Cardiac septum (tissue), 1 donor: ENCODE measurements around the gene FOXP1. TPM values are rescaled to one million over a fixed set of nuclear protein-coding genes. Genes with fewer than 3 reads are reported as not detected.
"Not testable (repeated sequence)": the region's sequence is repeated elsewhere in the genome, so short reads cannot be mapped to it uniquely, and the experiment has no call there.

Experiments used
- DNase-seq: peaks from one replicate; pipeline ENCODE4 v3.0.0-alpha.2; 2020; ENCODE audit warnings: low spot score
- intact Hi-C: fragments of 100-400 bp; cut with DNase I; formaldehyde crosslinking; loops from one replicate; pipeline ENCODE4 v1.14.0; 2022
- total RNA-seq: library from RNA; stranded (reverse); fragmentation: NEBNext Ultra II Directional; extraction: Animal tissue kit (Norgen Biotek cat#: 25700); gene quantifications from one replicate; pipeline ENCODE4 v1.2.1, GENCODE V29; 2021
- donor health status: DM: no; HTN: no; CAD: no.

FOXP1 gene
- total RNA-seq, 1 donor from 2014 or later, result 53.2 TPM

DNA sequence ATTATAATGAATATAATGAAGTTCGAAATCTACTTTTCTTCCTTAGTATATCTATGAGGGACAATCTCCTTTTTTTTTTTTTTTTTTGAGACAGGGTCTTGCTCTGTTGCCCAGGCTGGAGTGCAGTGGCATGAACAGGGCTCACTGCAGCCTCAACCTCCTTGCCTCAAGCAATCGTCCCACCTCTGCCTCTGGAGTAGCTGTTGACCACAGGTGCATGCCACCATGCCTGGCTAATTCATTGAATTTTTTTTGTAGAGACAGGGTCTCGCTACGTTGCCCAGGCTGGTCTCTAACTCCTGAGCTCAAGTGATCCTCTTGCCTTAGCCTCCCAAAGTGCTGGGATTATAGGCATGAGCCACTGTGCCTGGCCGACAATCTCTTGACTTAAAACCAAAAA, 607.5 kb downstream of the FOXP1 start:
- intact Hi-C loops, DNase-seq: not testable (repeated sequence)

DNA sequence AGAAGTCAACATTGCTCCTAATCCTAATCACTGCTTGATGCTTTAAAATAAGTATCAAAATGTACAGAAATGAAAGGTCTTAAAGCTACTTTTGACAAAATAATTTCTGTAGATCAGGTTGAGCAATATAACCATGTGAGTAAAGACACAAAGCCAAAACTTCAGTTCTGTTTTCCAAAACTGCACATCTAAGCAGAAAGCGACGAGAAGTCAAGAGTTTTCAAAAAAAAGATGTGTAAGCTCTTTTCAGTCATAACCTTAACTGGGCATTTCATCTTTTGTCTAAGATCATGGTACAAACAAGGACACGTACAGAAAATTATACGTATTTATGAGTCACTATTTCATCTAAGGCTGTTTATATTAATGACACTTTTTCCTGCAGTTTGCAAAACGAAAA, 608.8 kb downstream of the FOXP1 start:
- DNase-seq, result no peak
- intact Hi-C loops, result no loop called here

DNA sequence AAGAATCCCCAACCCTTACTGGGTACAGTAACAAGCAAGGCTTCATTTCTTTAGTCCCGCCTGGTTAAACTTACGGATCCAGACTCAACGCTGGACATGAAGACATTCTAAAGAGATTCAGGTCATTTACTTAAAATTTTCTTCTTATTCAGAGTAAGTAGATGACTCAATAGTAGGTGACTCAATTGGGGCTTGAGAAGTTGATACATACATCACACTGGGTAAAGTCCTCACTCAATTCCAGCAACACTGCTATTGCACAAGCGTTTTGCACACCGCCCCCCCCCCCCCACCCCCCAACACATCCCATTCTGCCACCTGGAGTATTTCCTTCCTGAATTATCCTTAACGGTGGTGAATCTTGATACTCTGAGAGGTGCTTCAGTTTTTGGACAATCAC, 610.0 kb downstream of the FOXP1 start:
- intact Hi-C loops, result no loop called here

DNA sequence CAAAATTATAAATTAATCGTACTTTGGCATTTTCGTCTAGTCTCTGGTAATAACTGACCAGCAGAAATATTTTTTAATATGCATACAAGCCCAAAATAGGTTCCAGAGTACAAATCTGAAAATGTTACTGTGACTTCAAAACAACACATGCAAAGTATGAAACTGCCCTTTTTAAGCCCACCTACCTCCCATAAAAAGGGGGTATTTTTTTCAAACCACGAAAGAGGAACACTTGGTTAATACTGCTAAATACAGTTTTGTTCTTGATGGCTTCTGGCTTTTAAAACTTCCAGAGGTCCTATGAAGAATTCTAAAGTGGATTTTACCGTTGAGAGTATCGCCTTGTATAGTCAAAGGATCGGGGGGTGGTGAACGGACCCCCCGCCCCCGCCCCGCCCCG, 610.7 kb downstream of the FOXP1 start:
- no peak for DNase-seq
- intact Hi-C loops, result no loop called here

More for the DNA sequence above, 610.0 kb downstream of the FOXP1 start:
- DNase-seq, result no peak

DNA sequence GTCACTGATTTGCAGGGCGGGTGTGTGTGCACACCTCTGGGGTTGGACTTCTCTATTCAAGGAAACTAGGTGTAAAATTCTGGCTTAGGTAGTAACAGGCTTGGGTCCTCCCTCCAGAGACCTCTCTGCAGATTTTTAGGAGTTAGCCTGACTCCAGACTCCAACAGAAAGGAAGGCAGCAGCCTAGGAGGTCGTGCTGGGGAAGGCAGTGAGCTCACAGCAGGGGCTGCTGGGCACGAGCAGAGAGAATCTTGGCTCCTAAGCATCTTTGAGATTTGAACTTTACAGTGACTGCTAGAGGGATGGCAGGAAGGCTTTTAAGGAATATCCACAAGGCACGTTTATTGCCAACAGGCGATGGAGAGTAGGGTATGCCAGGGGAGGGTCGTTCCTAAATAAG, 612.6 kb downstream of the FOXP1 start:
- intact Hi-C loops, result no loop called here
- no peak for DNase-seq

DNA sequence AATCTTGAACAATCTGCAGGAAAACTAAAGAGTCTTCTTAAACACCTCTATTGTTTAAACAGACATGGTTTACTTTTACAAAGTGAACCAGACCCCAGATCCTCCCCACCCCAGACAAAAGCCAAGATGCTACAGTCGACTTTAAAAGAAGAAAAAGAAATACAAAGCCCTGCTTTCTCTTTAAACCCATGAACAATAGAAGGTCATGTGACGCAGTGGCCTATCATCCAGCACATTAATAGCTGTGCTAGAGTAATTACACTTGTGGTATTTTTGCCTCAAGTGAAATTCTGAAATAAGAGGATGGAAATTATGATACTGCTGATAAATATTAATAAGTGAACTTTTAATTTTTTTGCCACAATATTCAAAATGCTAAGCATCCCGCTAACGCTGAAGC, 613.4 kb downstream of the FOXP1 start:
- DNase-seq, result no peak

DNA sequence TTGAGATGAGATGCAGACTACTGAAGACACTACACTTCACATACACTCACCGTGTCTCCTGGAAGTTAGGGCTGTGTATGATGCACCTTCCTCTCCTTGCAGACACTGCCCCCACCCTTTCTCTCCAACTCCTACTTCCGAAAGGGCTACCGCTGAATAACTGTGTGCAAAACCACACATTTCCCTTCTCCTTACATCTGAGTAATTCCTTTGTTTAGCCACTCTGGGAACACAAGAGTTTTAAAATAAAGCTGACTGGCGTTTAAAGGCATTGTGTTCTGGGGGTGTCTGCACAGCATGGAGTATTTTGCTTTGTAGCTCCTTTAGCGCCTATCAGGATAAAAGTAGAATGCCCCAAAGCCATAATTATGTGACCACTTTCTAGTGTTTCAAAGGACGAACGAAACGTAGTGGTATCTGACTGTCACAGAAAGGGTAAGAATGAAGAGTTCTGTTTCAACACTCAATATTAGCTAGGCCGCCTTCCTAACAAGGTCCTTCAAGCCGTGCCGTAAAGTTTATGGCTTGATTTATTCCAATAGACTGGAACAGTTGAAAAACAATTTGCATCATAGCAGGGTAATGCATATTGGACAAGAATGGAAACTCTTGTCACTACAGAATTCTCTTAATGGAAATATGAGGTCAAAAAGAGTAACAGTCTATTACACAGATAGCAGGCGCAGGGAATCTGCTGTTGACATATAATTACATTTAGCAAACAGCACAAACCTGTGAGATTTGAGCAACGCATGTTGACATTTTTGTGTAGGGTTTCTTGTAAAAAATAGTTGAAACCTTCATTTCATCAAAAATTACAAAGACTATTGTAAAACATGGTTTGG, 619.9 kb downstream of the FOXP1 start:
- intact Hi-C loops, result no loop called here
- DNase-seq, result no peak

More for the DNA sequence above, 613.4 kb downstream of the FOXP1 start:
- intact Hi-C loops, result no loop called here

DNA sequence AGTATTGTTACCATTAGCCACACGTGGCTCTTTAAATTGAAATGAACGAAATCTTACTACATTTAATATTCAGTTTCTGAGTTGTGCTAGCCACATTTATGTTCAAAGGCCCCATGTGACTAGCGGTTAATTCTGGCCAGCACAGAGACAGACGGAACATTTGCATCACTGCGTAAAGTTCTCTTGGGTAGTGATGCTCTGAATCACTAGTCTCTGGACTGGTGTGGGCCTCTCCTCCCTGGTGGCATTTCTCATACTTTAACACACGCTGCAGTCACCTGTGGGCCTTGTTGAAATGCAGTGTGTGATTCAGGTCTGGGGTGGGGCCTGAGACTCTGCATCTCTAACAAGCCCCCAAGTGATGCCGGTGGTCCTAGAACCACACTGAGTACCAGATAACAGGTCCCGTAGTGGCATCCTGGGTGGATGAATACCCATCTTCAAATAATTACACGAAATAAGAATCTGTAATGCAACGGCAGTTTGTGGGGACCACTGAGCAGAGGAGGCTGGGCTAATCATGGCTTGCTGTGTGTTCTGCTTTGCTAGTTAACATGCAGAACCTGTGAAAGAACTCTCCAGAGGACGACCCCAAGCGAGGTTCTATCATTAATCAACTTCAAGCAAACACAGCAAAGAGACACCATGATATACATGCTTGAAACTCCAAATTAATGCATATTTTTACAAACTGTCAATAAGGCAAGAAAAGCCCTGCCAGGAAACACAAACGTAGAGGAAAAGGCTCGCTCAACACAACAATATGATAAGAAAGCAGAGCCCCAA, 623.8 kb downstream of the FOXP1 start:
- intact Hi-C loops, result loop anchor here (10.0 kb wide), 1 partner anchor 235 kb away; no protein-coding TSS in a partner anchor
- no peak for DNase-seq

DNA sequence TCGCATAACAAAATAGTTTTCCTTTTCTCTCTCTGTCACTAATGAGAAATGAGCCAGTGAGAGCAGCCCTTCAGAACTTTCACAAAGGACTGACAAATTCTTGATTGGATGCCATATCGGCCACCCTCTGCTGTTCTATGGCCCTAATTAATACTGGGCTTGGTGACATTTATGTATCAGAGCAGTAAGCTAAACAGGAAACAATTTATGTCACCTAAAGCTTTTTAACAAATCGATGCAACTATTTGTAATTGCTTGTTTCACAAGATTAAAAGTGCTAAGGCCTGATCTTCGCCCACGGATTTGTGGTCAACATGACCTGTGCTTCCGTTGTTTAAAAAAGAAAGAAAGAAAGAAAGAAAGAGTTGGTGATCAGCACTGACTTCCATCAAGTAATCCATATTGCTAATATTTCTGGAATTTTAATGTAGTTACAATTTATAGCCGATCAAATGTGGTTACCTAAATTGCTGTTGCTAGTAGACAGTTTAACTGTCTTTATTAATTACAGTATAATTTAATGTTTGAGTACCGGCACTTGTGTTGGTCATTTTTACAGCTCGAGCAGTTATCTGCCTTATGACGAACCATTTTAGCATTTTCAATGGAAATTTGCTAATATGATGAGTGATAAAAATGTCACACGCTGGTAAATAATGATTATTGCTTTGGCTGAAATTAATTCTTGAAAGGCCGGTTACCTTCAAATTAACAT, 631.3 kb downstream of the FOXP1 start:
- intact Hi-C loops, result loop anchor here (10.0 kb wide), 1 partner anchor 227 kb away; no protein-coding TSS in a partner anchor
- DNase-seq, result no peak

DNA sequence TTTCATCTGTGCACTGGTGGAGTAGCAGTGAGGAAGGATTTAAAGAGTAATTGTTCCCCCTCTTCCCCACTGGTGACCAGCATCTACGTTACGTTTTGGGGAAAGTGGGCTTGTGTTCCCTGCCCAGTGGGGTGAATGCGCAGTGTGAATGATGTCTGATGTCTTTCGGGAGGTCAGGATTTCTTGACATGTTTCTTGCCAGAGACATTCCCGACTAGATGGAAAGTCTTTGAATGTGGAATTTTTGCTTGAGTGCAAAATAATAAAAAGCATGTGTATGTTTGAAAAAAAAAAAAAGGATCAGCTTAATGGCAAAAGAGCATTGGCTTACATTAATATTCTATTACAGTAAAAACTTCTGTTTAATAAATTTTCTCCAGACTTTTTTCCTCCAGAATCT, 632.2 kb downstream of the FOXP1 start:
- intact Hi-C loops, result loop anchor here (10.0 kb wide), 1 partner anchor 227 kb away; no protein-coding TSS in a partner anchor
- DNase-seq, result no peak

DNA sequence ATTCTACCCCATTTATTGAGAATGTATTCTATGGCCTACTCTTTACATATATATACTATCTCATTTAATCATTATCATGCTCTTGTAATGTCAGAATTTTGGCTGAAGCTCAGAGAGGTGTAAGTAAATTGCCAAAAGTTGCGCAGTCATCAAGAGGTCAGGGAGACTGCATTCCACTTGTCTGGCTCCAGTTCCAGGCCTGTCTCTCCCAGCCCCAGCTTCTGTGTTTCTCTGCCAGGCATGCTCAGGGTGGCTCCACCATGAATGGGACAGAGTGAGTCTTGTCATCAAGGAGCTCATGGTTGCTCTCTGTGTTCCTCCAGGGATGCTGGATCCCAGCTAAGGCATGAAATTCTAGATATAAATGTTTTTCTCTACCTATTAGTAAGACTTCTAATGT, 635.9 kb downstream of the FOXP1 start:
- no peak for DNase-seq
- intact Hi-C loops, result no loop called here

DNA sequence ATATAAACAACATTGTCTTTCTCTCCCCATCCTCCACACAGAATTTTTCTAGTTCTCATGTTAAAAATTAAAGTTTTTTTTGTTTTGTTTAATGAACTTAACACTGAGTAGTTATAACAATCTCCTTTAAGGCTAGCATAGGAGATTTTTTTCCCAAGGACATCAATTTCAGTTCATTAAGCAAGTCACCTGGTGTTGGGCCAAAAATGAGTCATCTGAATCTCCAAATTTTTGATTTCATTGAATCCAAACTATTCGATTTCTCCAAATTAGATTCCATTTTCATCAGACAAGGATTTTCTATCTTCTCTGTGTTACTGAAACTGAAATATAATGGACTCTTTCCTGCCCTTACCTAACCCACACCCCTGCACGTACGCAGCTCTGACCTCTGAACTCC, 639.6 kb downstream of the FOXP1 start:
- intact Hi-C loops, result no loop called here
- no peak for DNase-seq

DNA sequence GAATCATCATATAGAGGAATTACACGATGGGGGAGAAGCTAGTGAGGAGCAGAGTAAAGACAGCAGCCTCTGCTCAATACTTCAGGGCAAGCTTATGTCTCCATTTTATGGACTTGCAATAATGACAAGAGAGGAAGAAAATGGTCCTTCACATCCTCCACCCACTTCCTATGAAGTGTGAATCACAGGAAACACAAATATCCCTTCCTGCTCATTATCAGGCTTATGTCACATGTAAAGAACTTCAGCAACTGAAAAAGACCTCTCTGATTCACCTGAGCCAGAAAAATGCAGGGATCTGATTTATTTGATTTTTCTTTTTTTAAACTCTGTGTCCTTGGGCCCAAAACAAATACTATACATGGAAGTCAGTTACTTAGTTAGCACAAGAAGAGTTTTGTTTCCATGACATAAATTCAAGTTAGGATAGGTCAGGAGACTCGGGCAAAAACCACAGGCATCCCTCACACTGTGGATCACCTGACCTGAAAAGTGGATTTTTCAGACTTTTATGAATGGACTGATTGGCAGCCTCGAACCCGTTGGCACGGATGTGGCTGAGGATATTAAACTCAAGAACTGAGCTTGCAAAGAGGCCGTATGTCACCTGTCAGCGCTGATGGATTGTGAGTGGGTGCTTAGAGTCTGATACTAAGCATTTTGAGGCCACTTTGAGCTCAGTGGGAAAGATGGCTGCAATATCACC, 650.3 kb downstream of the FOXP1 start:
- intact Hi-C loops, result no loop called here
- no peak for DNase-seq

DNA sequence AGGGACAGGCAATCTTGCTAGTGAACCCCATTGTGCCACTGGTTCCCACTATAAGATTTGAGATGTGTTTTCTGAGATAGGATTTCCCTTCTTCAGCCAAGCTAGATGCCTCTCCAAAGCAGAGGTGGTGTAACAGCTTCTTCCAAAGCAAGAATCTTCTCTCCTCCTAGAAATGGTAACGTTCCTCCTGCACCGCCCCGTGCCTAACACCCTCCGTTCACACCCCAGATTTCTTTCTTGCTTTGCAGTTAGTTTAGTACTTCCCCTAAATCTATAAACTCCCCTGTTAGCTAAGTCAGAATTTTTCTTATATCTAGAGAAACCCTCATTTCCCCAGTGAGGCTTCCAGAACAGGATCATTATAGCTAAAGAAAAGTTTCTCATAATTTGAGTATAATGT, 653.5 kb downstream of the FOXP1 start:
- DNase-seq, result no peak
- intact Hi-C loops, result no loop called here

DNA sequence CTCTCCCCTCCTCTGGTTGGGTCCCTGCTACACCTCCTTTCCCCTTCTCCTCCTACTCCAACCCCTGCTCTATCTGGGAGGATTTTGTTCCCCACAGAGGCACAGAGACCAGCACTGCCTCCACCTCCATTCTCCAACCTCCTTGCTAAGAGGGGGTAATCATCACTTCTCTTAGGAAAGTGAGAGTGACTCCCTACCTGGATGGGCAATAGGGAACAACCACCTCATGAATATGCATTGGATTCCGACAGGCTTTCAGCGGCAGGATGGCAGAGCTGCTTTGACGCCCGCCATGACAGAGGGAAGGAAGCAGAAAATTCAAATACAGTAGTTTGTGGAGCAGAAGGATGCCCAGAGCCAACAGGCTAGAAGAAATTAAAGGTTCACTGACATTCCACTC, 656.3 kb downstream of the FOXP1 start:
- intact Hi-C loops, result no loop called here
- DNase-seq, result no peak

DNA sequence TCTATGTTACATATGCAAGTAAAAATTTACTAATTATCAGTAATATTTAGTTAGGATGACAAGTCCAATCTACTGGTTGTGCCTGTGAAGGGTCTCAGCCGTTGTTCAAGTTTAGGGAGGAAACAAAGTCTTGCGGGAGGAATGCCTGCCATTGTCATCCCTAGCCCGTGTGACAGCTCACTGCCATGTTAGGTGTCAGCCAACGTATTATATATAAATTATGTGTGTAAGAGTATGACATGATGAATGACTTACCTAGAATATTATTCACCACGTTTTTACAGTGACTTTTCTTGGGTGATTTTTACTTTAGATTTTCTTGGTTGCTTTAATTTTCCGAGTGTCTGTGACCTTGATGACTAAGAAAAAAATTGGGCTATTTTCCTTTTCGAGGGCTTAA, 656.7 kb downstream of the FOXP1 start:
- DNase-seq, result no peak
- intact Hi-C loops, result no loop called here

DNA sequence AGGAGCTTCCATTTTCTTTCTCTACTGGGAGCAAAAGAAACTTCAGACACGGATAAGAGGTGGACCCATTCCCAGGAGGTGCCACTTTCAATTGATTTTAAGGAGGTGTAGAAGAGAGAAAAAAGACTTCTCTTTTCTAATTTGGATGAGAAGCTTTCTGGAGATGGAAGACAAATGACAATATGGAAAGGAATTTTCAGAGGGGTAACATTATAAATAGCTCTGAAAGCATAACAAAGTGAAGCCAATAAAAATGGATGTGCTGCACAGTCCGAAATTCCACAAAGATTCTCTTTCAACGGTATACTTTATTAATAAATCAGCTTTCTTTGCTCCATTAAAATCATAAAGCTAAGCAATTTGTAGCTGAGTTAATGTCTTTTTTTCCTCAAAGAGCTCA, 663.9 kb downstream of the FOXP1 start:
- intact Hi-C loops, result no loop called here
- DNase-seq, result no peak

DNA sequence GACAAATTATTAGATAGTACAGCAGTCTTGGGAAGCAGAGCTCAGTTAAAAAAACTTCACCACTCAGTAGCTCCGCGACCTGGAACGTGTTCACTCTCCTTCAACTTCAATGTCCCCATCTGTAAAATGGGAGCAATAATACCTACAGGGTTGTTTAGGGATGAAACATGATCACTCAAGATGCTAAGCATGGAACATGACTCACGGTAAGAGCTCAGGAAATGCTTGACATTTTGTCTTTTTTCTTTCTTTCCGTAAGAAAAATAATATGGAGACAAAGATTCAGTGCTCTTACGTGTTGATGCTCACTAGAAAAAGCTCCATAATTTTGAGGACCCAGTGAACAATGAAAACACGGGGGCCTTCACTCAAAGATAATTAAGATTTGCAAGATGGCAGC, 664.4 kb downstream of the FOXP1 start:
- no peak for DNase-seq
- intact Hi-C loops, result no loop called here

DNA sequence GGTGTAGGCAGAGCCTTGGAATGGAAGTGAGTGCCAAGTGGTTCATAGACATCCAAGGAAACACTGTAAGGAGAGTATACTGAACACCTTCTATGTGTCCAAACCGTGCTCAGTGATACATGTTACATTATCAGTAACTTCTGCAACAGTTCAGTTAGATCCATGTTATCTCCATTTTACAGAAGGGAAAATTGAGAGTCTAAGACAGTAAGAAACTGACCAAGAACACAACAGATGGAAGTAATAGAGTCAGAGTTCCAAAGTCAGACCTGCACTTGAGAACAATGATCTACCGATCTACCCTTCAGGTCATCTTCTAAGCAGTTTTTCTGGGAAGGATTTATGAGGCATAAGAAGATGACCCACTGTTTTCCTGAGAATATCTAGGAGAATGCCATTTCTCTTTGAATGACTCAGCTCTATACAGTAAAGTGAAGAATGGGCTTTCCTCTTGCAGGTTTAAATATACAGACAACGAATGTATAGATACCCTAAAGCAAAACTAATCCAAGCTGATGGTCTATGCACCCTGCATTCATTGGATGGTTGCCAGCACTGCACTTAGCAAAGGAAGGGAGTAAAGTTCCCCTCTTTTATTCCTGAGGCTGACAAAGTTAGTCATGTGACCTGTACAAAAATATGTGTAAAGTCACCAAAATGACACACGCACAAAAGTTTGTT, 667.0 kb downstream of the FOXP1 start:
- intact Hi-C loops, result no loop called here
- no peak for DNase-seq
